Panc1 (cell line): ENCODE data around the gene B4GALT7.

Source experiments
- CTCF ChIP-seq: fragments of 450-650 bp; IDR thresholded peaks from 2 replicates; pipeline ENCODE4 v1.5.1; 2017; ENCODE audit warnings: mild to moderate bottlenecking
- POLR2AphosphoS5 ChIP-seq: IDR thresholded peaks from 2 replicates; pipeline ENCODE4 v1.6.1; 2012; ENCODE audit warnings: mild to moderate bottlenecking, low read depth, low read length, moderate library complexity

- TF ChIP-seq CTCF (no peak), POLR2AphosphoS5 (peak; percentile 91)
These were observed 7.7 kb upstream of the B4GALT7 start, which contains the start of gene TMED9 for GRCh38 chr5:177592010-177592834.
